NT2/D1 (cell line): ENCODE data around the gene ZIC3.

Source experiments
- DNase-seq: peaks from one replicate; pipeline ENCODE4 v3.0.0-alpha.2; 2011; ENCODE audit warnings: low read depth, low spot score
- H3K27me3 ChIP-seq: 2 replicates; pipeline ENCODE4 v1.6.0; 2011; ENCODE audit warnings: mild to moderate bottlenecking; ENCODE audit not compliant: insufficient read length, insufficient read depth
- H3K36me3 ChIP-seq: 2 replicates; pipeline ENCODE4 v1.6.1; 2011; ENCODE audit warnings: mild to moderate bottlenecking, low read length, mixed read lengths; ENCODE audit not compliant: insufficient read depth, insufficient read length
- H3K4me1 ChIP-seq: 2 replicates; pipeline ENCODE4 v1.5.1; 2011; ENCODE audit not compliant: insufficient read depth, insufficient read length
- H3K4me3 ChIP-seq: 2 replicates; pipeline ENCODE4 v1.5.1; 2011; ENCODE audit warnings: low read depth; ENCODE audit not compliant: insufficient read length
- H3K9ac ChIP-seq: 2 replicates; pipeline ENCODE4 v1.6.0; 2011; ENCODE audit warnings: low read depth; ENCODE audit not compliant: insufficient read length
- H3K9me3 ChIP-seq: 2 replicates; pipeline ENCODE4 v1.5.1; 2011; ENCODE audit warnings: mild to moderate bottlenecking, low read length; ENCODE audit not compliant: insufficient read depth
- SUZ12 ChIP-seq: IDR thresholded peaks from 2 replicates; pipeline ENCODE4 v1.6.1; 2011; ENCODE audit not compliant: insufficient read length, insufficient read depth; ENCODE audit errors: extremely low read depth
- YY1 ChIP-seq: IDR thresholded peaks from 2 replicates; pipeline ENCODE4 v1.6.1; 2011; ENCODE audit not compliant: insufficient read length, insufficient read depth
- ZNF274 ChIP-seq: IDR thresholded peaks from 2 replicates; pipeline ENCODE4 v1.6.1; 2011; ENCODE audit warnings: mild to moderate bottlenecking, low read depth, low read length

ZIC3 gene

DNA sequence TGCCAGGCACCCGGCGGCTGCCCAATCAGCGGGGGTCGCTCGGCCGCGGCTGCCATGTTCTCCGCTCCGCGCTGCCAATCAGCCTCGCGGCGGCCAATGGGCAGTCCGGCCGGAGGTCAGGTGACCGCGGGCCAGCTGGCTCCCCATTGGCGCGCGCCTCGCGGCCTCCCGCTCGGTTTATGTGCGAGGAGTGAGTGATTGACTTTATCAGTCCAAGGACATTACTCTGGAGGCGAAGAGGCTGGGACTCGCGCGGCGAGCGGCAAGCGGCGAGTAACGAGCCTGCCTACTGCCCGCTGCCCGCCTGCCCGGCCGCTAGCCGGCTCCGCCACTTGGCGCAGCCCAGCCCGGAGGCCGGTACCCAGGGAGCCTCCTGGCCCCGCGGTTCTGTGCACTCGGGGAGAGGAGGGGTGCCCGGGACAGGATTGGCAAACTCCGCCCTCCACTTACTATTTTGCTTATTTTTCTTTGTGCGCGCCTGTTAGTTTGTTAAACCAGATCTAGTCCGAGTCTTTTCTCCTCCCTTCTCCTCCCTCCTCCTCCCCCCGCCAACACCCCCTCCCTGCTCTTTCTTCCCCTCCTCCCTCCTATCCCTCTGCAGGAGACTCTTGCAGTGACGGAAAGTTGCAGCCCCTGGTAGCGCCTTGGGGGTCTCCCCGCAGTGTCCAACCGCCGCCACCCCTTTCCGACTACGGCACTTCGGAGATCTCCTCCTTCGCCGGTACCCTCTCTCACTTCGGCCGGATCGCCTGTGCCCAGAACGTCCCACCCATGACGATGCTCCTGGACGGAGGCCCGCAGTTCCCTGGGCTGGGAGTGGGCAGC lies at the start of gene ZIC3:
Gene ZIC3, plus strand, starts transcription at position 207 of the 825 bp plus-strand sequence. Its CDS starts 565 bp downstream, at position 772.
- no peaks in the 10 kb centered on the region for H3K27me3 ChIP-seq
- peak; percentile 29 for TF ChIP-seq YY1
- no peak for TF ChIP-seq SUZ12
- peaks cover 9% of the 10 kb centered on the region for H3K36me3 ChIP-seq
- H3K4me3 ChIP-seq: peak within 1 kb of the TSS; percentile 69
- no peak for DNase-seq
- H3K9me3 ChIP-seq: no peaks in the 10 kb centered on the region
- no peaks in the 10 kb centered on the region for H3K4me1 ChIP-seq
- H3K9ac ChIP-seq: peak within 1 kb of the TSS; percentile 90

DNA sequence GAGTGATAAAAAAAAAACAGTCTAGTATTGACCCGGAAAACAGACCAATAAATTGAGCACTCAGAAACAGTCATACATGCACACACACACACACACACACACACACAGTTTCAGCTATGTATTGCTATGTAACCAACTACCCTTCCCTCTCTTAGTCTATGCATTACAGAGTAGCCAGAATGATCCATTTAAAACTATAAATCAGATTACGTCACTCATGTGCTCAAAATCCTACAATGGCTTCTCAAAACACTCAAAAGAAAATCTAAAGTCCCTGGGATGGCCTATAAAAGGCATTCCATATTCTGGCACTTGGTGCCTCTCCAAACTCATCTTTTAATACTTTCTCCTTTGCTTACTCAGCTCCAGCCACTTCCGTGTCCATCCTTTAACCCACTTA lies 46.5 kb upstream of the ZIC3 start:
- Histone ChIP-seq H3K9ac (no peak overlapping the region), H3K27me3 (no peaks in the 10 kb centered on the region), H3K36me3 (no peaks in the 10 kb centered on the region), H3K4me3 (no peak overlapping the region), H3K4me1 (no peaks in the 10 kb centered on the region), H3K9me3 (no peaks in the 10 kb centered on the region)
- TF ChIP-seq YY1 (no peak), SUZ12 (no peak), ZNF274 (no peak)
- DNase-seq: no peak

DNA sequence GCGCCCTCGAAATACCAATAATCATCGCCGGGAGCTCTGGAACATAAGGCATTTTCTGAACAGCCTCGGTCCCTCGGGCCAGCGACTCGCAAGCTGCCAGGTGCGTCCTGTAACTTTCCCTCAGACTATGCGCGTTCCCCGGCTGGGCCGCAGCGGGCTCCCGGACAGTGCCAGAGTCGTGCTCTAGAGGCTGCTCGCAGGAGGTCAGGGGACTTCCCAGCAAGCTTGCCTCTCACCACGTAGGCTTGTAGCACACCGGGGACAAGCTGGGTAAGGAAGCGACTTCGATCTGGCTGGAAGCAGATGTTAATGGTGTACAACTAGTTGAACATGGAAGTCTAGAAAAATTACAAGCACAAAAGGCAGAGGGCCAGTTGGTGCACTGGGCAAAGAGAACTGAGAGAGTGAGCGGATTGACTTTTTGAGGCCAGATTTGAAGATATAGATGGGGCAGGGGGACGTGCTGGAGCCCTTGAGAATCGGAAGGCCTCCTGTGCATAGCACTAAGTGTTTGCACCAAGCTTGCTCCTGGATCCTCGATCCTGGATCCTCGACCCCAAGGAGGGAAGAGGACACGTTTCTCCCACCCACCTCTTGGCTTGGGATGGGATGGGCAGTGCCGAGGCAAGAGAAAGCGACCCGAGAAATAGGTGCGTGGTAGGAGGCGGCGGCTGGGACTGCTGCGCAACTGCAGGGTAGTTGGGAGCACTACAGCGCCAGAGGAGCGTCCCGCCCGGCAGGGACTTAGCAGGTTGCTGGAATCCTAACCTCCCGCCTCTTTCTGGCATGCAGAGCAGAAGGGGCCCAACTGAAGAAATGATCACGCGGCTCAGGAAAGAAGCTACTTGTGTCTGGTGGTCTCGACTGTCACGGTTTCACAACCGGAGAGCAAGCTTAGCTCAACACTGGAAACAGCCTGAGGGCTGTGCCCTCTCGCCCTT lies 19.9 kb upstream of the ZIC3 start:
- Histone ChIP-seq H3K9me3 (no peaks in the 10 kb centered on the region), H3K27me3 (peaks cover 22% of the 10 kb centered on the region), H3K9ac (no peak overlapping the region), H3K4me1 (no peaks in the 10 kb centered on the region), H3K36me3 (no peaks in the 10 kb centered on the region), H3K4me3 (no peak overlapping the region)
- no peak for TF ChIP-seq YY1
- no peak for TF ChIP-seq ZNF274
- no peak for TF ChIP-seq SUZ12
- DNase-seq: no peak

DNA sequence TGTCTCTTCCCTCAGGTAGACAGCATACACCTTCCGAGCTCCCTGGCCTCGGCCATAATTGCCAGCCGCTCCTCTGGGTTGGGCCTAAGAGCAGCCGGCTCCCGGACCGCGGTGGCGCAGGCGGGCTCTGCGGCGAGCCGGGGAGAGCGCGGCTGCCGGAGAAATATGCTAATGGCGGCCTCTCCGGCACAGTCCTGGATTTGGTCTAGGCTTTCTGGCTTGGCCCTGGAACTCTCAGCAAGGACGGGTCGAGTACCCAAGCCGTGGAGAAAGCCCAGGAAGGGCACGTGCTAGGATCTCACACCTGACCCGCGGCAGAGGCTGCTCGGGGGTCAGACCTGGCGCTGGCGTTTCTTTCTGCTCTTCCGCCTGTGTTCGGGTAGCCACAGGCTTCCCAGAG lies 18.6 kb upstream of the ZIC3 start:
- H3K36me3 ChIP-seq: no peaks in the 10 kb centered on the region
- no peak for DNase-seq
- TF ChIP-seq YY1 (no peak), ZNF274 (no peak), SUZ12 (no peak)
- peaks cover 22% of the 10 kb centered on the region for H3K27me3 ChIP-seq
- H3K4me3 ChIP-seq: no peak overlapping the region
- no peak overlapping the region for H3K9ac ChIP-seq
- H3K9me3 ChIP-seq: no peaks in the 10 kb centered on the region
- H3K4me1 ChIP-seq: no peaks in the 10 kb centered on the region

DNA sequence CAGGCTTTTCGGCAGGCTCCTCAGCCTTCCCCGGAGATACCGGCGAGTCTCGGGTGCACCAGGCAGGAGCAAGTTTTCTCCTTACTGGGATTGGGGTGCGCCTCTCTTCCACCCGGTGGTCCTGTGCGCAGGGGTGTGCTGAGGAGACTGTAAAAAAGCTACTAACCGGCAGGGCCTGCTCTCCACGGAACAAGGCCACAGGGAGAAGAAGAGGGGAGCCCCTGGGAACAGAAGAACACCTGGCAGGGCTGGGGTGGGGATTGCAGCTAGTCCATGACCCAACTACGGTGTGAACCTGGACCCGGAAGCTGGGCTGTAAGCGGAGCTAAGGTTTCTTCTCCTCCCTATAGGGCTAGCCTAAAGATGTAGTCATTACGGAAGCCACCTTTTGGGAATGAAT lies 17.7 kb upstream of the ZIC3 start:
- Histone ChIP-seq H3K4me1 (no peaks in the 10 kb centered on the region), H3K36me3 (no peaks in the 10 kb centered on the region), H3K27me3 (peaks cover 22% of the 10 kb centered on the region), H3K9ac (no peak overlapping the region), H3K9me3 (no peaks in the 10 kb centered on the region), H3K4me3 (peak overlapping the region; percentile 22)
- TF ChIP-seq YY1 (no peak), SUZ12 (no peak), ZNF274 (no peak)
- no peak for DNase-seq

DNA sequence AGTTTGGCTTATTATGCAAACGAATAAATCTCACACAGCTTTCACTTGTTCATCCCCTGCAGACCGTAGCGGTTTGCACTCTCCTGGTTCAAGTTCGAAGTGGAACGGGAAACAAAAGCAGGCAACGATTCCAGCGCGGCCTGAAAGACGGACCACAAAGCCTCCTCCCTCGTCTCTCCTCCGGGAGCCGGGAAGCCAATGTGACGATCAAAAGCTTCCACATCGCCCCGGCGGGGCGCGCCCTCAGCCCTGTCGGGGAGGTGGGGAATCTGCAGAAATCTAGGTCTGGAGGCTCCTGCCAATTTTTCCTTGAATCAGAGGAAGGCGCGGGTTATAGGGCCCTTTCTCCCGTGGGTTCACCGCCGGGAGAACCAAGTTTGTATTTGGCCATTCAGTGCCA lies 16.9 kb upstream of the ZIC3 start:
- no peaks in the 10 kb centered on the region for H3K36me3 ChIP-seq

More for the DNA sequence above, 16.9 kb upstream of the ZIC3 start:
- peak overlapping the region; percentile 32 for H3K4me3 ChIP-seq
- no peaks in the 10 kb centered on the region for H3K9me3 ChIP-seq
- DNase-seq: no peak
- H3K27me3 ChIP-seq: peaks cover 22% of the 10 kb centered on the region
- TF ChIP-seq SUZ12: no peak
- TF ChIP-seq ZNF274: no peak
- TF ChIP-seq YY1: no peak
- H3K4me1 ChIP-seq: no peaks in the 10 kb centered on the region
- peak overlapping the region; percentile 64 for H3K9ac ChIP-seq
